HUES6 (cell line): ENCODE data around the gene COMMD9.

Experiments
- H3K27ac ChIP-seq: 2 replicates; pipeline ENCODE4 v1.7.0; 2013; ENCODE audit warnings: low read depth, mild to moderate bottlenecking, low read length, inconsistent platforms
- H3K27me3 ChIP-seq: 2 replicates; pipeline ENCODE4 v1.6.1; 2013; ENCODE audit warnings: low read length; ENCODE audit not compliant: control insufficient read depth, insufficient read depth
- H3K36me3 ChIP-seq: 2 replicates; pipeline ENCODE4 v1.6.1; 2013; ENCODE audit warnings: low read length; ENCODE audit not compliant: control insufficient read depth, insufficient read depth
- H3K4me1 ChIP-seq: 2 replicates; pipeline ENCODE4 v1.6.1; 2013; ENCODE audit warnings: low read length; ENCODE audit not compliant: control insufficient read depth, insufficient read depth
- H3K4me3 ChIP-seq: 2 replicates; pipeline ENCODE4 v1.5.1; 2013; ENCODE audit warnings: low read depth, low read length
- H3K9ac ChIP-seq: one replicate; pipeline ENCODE4 v1.6.1; 2013; ENCODE audit warnings: mild to moderate bottlenecking, low read length
- H3K9me3 ChIP-seq: 2 replicates; pipeline ENCODE4 v1.6.1; 2013; ENCODE audit warnings: low read depth, low read length; ENCODE audit not compliant: control insufficient read depth, insufficient read depth

The COMMD9 gene

GRCh38 chr11:36222831-36223635, 66.2 kb downstream of the COMMD9 start:
- no peak overlapping the region for H3K9ac ChIP-seq
- H3K4me1 ChIP-seq = no peaks in the 10 kb centered on the region
- no peak overlapping the region for H3K27ac ChIP-seq
- H3K4me3 ChIP-seq = no peak overlapping the region
- 0 out of 2 replicates have a peak, but pooled peaks cover 4% of the 10 kb centered on the region for H3K36me3 ChIP-seq
- no peaks in the 10 kb centered on the region for H3K27me3 ChIP-seq
- H3K9me3 ChIP-seq = peaks cover 13% of the 10 kb centered on the region
